T-cell (primary cell): Measurements from ENCODE around the gene CHRNG. TPM values are rescaled to one million over a fixed set of nuclear protein-coding genes. Genes with fewer than 3 reads are reported as not detected.

Source experiments
- ATAC-seq, 4 experiments: fragments of 200-7000 bp in 3 of 4; fragments of 150-1000 bp in 1 of 4; cut with Tn5 transposase; replicated peaks in 1 of 4; 1 replicate in 3 of 4; 2 replicates in 1 of 4; pipeline ENCODE4 v1.10.0; 2021; ENCODE audit warnings: moderate library complexity in 3 of 4, mild to moderate bottlenecking in 2 of 4, moderate number of reproducible peaks in 1 of 4
- CTCF ChIA-PET, 2 donors: fragments of 300-600 bp; sonication (Branson Sonifier 250); formaldehyde crosslinking; loops; one replicate each; lab custom pipeline; 2022; ENCODE audit warnings: antibody characterized with exemption in 2 of 2; lab: Charles Lee
- POLR2A ChIA-PET, 2 donors: fragments of 300-600 bp; sonication (Branson Sonifier 250); formaldehyde crosslinking; loops; one replicate each; lab custom pipeline; 2022; ENCODE audit warnings: antibody characterized with exemption in 2 of 2; lab: Charles Lee
- DNase-seq, 35 experiments: peaks; one replicate each; pipeline versions ENCODE4 v3.0.0 to v3.0.0-alpha.2; 2013 to 2023
- H3K27ac ChIP-seq: one replicate; pipeline ENCODE4 v1.5.1; 2013; ENCODE audit warnings: low read length
- H3K27me3 ChIP-seq, 2 experiments: replicated peaks in 1 of 2; 1 replicate in 1 of 2; 2 replicates in 1 of 2; pipeline versions ENCODE4 v1.6.1 to v1.7.0; 2013; ENCODE audit warnings: low read length in 1 of 2, mixed read lengths in 1 of 2; ENCODE audit not compliant: control insufficient read depth in 2 of 2, insufficient read depth in 2 of 2; ENCODE audit errors: extremely low read depth in 1 of 2
- H3K36me3 ChIP-seq, 2 donors: 1 replicate in 1 of 2; 2 replicates in 1 of 2; pipeline versions ENCODE4 v1.6.1 to v1.7.0; 2013; ENCODE audit warnings: low read length in 1 of 2; ENCODE audit not compliant: control insufficient read depth in 2 of 2, insufficient read depth in 1 of 2; ENCODE audit errors: extremely low read depth in 1 of 2
- H3K4me1 ChIP-seq, 2 experiments: 1 replicate in 1 of 2; 2 replicates in 1 of 2; pipeline versions ENCODE4 v1.6.1 to v1.7.0; 2013; ENCODE audit warnings: low read length in 2 of 2, mixed read lengths in 1 of 2; ENCODE audit not compliant: insufficient read depth in 2 of 2, control insufficient read depth in 1 of 2; ENCODE audit errors: extremely low read depth in 1 of 2
- H3K4me3 ChIP-seq, 2 donors: 1 replicate in 1 of 2; 2 replicates in 1 of 2; pipeline versions ENCODE4 v1.5.1 to v1.7.0; 2013; ENCODE audit warnings: mild to moderate bottlenecking in 2 of 2, low read length in 1 of 2, moderate library complexity in 1 of 2; ENCODE audit not compliant: control insufficient read depth in 1 of 2; ENCODE audit errors: extremely low read depth in 1 of 2
- H3K9me3 ChIP-seq: 2 replicates; pipeline ENCODE4 v1.7.0; 2013
- H3K27ac Mint-ChIP-seq, 2 donors: one replicate each; pipeline ENCODE4 v1.8.0; 2020 to 2021; ENCODE audit warnings: mild to moderate bottlenecking in 2 of 2, mixed read lengths in 2 of 2
- H3K27me3 Mint-ChIP-seq, 2 donors: one replicate each; pipeline ENCODE4 v1.8.0; 2021 to 2022; ENCODE audit warnings: mixed read lengths in 2 of 2
- H3K36me3 Mint-ChIP-seq: one replicate; pipeline ENCODE4 v1.8.0; 2021; ENCODE audit warnings: mixed read lengths
- H3K4me1 Mint-ChIP-seq, 3 donors: one replicate each; pipeline ENCODE4 v1.8.0; 2020 to 2022; ENCODE audit warnings: mixed read lengths in 3 of 3, mild to moderate bottlenecking in 1 of 3
- H3K4me3 Mint-ChIP-seq, 3 donors: one replicate each; pipeline ENCODE4 v1.8.0; 2020 to 2022; ENCODE audit warnings: mild to moderate bottlenecking in 3 of 3, mixed read lengths in 3 of 3, moderate library complexity in 3 of 3
- H3K9me3 Mint-ChIP-seq, 3 donors: one replicate each; pipeline ENCODE4 v1.8.0; 2020 to 2022; ENCODE audit warnings: mixed read lengths in 3 of 3
- WGBS: methylation state at CpG from one replicate; pipeline ENCODE4 v1.1.5; 2013; ENCODE audit warnings: missing lambda C conversion rate; ENCODE audit not compliant: insufficient coverage; 5-methylcytosine and 5-hydroxymethylcytosine counted together
- total RNA-seq, 35 experiments: library from RNA in 6 of 35; stranded (reverse) in 6 of 35; fragments of 120-200 nt in 1 of 35; gene quantifications; one replicate each; pipeline versions ENCODE4 v1.2.1 to v1.2.4 and lab custom pipeline; 2013 to 2026

CHRNG gene, protein sequence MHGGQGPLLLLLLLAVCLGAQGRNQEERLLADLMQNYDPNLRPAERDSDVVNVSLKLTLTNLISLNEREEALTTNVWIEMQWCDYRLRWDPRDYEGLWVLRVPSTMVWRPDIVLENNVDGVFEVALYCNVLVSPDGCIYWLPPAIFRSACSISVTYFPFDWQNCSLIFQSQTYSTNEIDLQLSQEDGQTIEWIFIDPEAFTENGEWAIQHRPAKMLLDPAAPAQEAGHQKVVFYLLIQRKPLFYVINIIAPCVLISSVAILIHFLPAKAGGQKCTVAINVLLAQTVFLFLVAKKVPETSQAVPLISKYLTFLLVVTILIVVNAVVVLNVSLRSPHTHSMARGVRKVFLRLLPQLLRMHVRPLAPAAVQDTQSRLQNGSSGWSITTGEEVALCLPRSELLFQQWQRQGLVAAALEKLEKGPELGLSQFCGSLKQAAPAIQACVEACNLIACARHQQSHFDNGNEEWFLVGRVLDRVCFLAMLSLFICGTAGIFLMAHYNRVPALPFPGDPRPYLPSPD
- not detected for total RNA-seq
- total RNA-seq (2013): not detected
- total RNA-seq (lab: John Stamatoyannopoulos, UW): 0 to 0.10 (median 0) reads per million in 29 experiments

DNA sequence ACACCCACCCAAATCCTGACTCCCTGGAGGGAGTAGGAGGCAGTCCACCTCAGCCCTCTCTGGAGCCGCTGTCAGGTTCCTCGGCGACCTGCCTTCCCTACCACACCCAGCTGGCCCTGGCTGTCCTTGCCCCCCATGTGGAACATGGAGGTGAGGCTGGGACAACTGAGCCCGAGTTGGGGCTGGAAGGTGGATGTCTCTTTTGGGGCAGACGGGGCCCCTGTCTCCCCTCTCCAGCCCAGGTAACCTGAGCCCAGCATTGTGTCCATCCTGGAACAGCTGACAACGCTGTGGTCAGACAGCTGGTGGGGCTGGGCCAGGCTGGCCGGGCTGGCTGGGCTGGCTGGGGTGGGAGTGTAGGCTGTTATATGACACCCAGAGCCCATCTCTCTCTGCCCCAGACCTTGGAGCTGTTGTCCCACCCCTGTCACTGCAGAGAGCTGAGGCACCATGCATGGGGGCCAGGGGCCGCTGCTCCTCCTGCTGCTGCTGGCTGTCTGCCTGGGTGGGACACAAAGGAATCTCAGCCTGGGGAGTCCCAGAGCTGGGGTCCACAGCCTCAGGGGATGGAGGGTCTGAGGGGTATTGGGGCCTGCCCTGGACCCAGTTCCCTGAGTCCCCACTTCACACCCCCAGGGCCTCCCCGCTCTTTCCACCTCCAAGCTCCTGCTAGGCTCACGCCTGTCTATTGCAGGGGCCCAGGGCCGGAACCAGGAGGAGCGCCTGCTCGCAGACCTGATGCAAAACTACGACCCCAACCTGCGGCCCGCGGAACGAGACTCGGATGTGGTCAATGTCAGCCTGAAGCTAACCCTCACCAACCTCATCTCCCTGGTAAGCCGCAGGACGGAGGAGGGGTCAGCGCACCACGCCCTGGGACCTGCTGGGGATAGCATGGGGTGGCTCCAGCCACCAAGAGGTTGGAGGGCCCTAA is at the start of gene CHRNG:
Gene CHRNG (plus strand): TSS at position 395 of the 934 bp plus-strand sequence. CDS start 56 bp downstream, at position 451.
- Mint-ChIP-seq H3K4me3 (no peak within 1 kb of the TSS), H3K27ac (no peak within 1 kb of the TSS), H3K4me1 (peaks cover 12 to 31% (median 14%) of the 10 kb centered on the region in 3 donors), H3K9me3 (no peaks in the 10 kb centered on the region), H3K27me3 (peaks cover 9 to 12% of the 10 kb centered on the region in 2 donors), H3K36me3 (peaks cover 6% of the 10 kb centered on the region)
- WGBS: 54% methylated on average over 8 of the region's 23 CpGs
- no peak for DNase-seq
- H3K4me3 ChIP-seq: no peak within 1 kb of the TSS
- H3K9me3 ChIP-seq: no peaks in the 10 kb centered on the region
- no peak within 1 kb of the TSS for H3K27ac ChIP-seq
- peaks cover 0 to 34% of the 10 kb centered on the region in 2 experiments for H3K27me3 ChIP-seq
- peaks cover 0 to 4% of the 10 kb centered on the region in 2 donors for H3K36me3 ChIP-seq
- ATAC-seq: no peak
- peaks cover 0 to 11% of the 10 kb centered on the region in 2 experiments for H3K4me1 ChIP-seq
- CTCF ChIA-PET: interaction anchor here in 1 of 2 donors (0.6 kb wide), 1 partner anchor 1421 kb away, joined by 3 read pairs; no protein-coding TSS in a partner anchor
- POLR2A ChIA-PET: no interaction called here

DNA sequence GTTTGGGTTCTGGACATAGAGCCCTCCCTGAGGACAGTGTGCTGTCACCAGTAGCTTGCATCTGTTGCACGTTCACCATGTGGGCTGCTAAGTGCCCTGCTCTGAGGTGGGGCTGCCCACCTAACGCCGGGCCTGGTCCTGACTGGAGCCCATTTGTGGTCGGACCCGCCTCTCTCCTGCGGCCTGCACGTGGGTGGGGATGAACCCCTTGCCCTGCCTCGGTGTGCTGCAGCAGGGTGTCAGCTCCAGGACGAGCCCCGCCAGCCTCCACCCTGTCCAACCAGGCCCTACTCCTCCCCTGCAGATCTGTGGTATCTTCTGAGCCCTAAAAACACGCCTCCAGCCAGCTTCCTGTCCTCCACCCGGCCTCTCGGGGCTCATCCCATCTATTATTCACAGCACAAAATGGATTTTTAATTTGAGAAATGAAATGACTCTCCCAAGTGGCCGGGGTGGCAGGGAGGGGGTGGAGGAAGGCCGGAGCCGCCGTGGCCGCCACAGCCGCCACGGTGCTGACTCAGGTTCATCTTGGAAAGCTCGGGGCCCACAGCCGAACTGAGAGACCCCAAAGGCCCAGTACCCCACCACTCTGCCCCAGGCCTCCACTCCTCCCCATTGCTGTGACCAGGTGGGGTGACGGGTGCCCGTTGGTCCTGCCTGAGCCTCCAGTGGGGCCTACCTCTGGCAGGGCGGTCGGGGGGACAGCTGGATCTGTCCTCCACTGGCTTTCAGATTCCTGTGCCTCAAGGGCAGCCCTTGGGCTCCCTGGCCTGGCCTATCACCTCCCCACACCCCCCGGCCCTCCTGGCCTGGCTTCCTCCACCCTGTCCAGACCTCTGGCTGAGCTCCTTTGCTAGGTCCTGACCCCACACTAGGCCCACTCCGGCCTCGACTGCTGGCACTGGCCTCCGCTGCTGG is 49.0 kb upstream of the CHRNG start:
- no peaks in the 10 kb centered on the region for H3K36me3 Mint-ChIP-seq
- H3K9me3 Mint-ChIP-seq: no peaks in the 10 kb centered on the region
- CTCF ChIA-PET: no interaction called here
- POLR2A ChIA-PET: no interaction called here
- Histone ChIP-seq H3K36me3 (no peaks in the 10 kb centered on the region), H3K27ac (no peak overlapping the region), H3K4me3 (no peak overlapping the region), H3K27me3 (peaks cover 0 to 60% of the 10 kb centered on the region in 2 experiments), H3K4me1 (peaks cover 0 to 10% of the 10 kb centered on the region in 2 experiments), H3K9me3 (no peaks in the 10 kb centered on the region)
- H3K27ac Mint-ChIP-seq: no peak overlapping the region
- DNase-seq (no peak), ATAC-seq (no peak)
- H3K27me3 Mint-ChIP-seq: peaks cover 22 to 36% of the 10 kb centered on the region in 2 donors
- peaks cover 0 to 11% (median 6%) of the 10 kb centered on the region in 3 donors for H3K4me1 Mint-ChIP-seq
- 64% methylated on average over 17 of the region's 30 CpGs for WGBS
- H3K4me3 Mint-ChIP-seq: no peak overlapping the region

DNA sequence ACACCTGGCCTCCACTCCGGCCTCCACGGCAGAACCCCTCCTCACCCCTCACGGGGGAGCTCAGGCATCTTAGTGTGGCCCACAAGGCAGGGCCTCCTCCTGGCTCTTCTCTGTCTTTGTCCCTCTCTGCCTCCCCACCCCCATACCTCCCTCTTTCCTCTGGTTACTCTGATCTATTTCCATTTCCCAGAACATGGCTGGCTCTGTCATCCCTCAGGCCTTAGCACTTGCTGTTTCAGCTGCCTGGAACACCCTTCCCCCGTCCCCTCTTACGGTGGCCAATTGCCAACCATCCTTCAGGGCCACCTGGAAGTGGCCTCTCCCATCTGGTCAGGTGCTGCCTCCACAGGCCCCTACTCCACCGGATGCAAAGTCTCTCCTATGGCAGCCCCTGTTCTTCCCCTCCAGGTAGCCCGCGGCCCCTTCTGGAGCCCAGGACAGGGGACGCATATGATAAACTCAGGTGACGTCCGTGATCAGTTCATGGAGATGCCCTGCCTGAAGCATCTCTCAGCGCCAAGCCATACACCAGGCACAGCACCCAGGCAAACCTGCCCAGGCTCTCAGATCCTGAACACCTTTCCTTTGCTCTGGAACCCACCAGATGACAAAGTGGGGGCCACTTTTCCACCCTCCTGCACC is 48.2 kb upstream of the CHRNG start:
- CTCF ChIA-PET: no interaction called here
- peaks cover 0 to 10% of the 10 kb centered on the region in 2 experiments for H3K4me1 ChIP-seq
- ATAC-seq (no peak), DNase-seq (no peak)
- no peak overlapping the region for H3K4me3 ChIP-seq
- peaks cover 22 to 36% of the 10 kb centered on the region in 2 donors for H3K27me3 Mint-ChIP-seq
- H3K27ac Mint-ChIP-seq: no peak overlapping the region
- H3K9me3 ChIP-seq: no peaks in the 10 kb centered on the region
- peaks cover 0 to 11% (median 6%) of the 10 kb centered on the region in 3 donors for H3K4me1 Mint-ChIP-seq
- POLR2A ChIA-PET: no interaction called here
- no peaks in the 10 kb centered on the region for H3K36me3 Mint-ChIP-seq
- WGBS: 95% methylated on average over 12 of the region's 12 CpGs
- H3K27me3 ChIP-seq: peaks cover 0 to 59% of the 10 kb centered on the region in 2 experiments
- no peak overlapping the region for H3K27ac ChIP-seq
- no peaks in the 10 kb centered on the region for H3K36me3 ChIP-seq
- no peak overlapping the region for H3K4me3 Mint-ChIP-seq
- H3K9me3 Mint-ChIP-seq: no peaks in the 10 kb centered on the region

DNA sequence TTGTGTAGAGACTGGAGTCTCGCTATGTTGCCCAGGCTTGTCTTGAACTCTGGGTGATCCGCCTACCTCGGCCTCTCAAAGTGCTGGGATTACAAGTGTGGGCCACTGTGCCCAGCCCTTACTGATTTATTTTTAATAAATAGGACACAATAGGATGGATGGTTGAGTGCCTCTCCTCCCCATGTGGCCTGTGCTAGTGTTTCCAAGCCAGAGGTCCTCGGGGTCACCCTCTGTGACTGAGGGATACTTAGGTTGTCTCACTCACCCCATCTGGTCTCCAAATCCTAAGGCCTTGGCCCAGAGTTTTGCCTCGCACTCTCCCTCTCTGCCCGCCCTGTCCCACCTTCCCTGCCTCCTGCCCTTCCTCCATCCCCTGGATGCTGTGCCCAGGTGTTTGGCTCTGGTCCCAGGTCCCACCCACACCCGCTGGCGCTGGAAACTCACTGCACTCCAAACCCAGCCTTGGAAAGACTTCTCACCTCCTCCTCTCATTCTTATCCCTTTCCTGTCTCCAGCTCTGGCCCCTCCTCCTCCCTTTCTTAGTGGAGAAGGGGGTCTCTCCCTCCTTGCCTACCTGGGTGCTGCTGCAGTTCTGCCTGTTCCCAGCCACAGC is 47.1 kb upstream of the CHRNG start:
- no peak overlapping the region for H3K27ac ChIP-seq
- Mint-ChIP-seq H3K4me1 (peaks cover 0 to 8% (median 2%) of the 10 kb centered on the region in 3 donors), H3K27ac (no peak overlapping the region), H3K27me3 (peaks cover 22 to 33% of the 10 kb centered on the region in 2 donors), H3K4me3 (no peak overlapping the region), H3K9me3 (no peaks in the 10 kb centered on the region), H3K36me3 (no peaks in the 10 kb centered on the region)
- ChIA-PET POLR2A (no interaction called here), CTCF (no interaction called here)
- no peaks in the 10 kb centered on the region for H3K36me3 ChIP-seq
- H3K4me1 ChIP-seq: peaks cover 0 to 3% of the 10 kb centered on the region in 2 experiments
- H3K27me3 ChIP-seq: peaks cover 0 to 59% of the 10 kb centered on the region in 2 experiments
- H3K9me3 ChIP-seq: no peaks in the 10 kb centered on the region
- 100% methylated on average over 1 of the region's 8 CpGs for WGBS
- H3K4me3 ChIP-seq: no peak overlapping the region
- ATAC-seq: no peak
- DNase-seq: no peak

DNA sequence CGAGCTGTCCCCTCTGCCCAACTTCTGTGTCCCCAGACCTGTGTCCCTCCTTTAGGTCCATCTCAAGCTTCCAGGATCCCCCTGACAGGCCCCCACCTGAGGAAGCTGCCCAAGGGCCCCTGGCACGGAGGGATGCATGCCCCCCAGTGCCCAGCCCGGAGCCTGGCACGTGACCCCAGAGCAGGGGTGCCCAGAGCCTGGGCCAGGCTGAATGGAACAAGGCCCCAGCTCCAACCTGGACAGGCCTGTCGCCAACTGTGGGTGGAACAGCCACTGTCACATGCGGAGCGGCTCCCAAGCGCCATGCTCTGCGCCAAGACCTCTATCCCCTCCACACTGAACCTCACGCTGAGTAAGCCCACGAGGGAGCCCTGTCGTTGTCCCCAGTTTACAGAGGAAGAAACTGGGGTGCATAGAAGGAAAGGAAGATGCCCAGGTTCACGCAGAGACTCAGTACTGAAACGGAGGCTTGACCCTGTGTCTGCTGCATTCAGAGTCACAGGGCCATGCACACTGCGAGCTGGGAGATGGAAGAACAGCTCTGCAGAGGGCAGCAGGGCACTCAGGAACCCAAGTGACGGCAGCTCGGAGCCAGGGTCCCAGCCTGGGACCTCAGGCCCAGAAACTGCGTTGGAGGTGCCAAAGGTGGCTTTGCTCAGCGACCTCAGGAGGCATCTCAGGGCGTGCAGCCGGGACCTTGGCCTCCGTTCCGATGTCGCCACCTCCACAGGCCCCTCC is 46.4 kb upstream of the CHRNG start:
- Mint-ChIP-seq H3K36me3 (no peaks in the 10 kb centered on the region), H3K4me3 (no peak overlapping the region), H3K27me3 (peaks cover 22 to 30% of the 10 kb centered on the region in 2 donors), H3K4me1 (peaks cover 0 to 8% (median 2%) of the 10 kb centered on the region in 3 donors), H3K27ac (no peak overlapping the region), H3K9me3 (no peaks in the 10 kb centered on the region)
- H3K4me1 ChIP-seq: peaks cover 0 to under 1% of the 10 kb centered on the region in 2 experiments
- ATAC-seq: no peak
- POLR2A ChIA-PET: no interaction called here
- 76% methylated on average over 19 of the region's 24 CpGs for WGBS
- DNase-seq: no peak
- no peaks in the 10 kb centered on the region for H3K9me3 ChIP-seq
- peaks cover 0 to 61% of the 10 kb centered on the region in 2 experiments for H3K27me3 ChIP-seq
- no peaks in the 10 kb centered on the region for H3K36me3 ChIP-seq
- no peak overlapping the region for H3K27ac ChIP-seq
- CTCF ChIA-PET: no interaction called here
- no peak overlapping the region for H3K4me3 ChIP-seq
